Measurements from ENCODE around the gene TMX4. TPM values are rescaled to one million over a fixed set of nuclear protein-coding genes. Genes with fewer than 3 reads are reported as not detected.

The TMX4 gene
- total and polyA plus RNA-seq, 2 experiments from 2014 or later: 2.5 to 7.5 TPM

DNA sequence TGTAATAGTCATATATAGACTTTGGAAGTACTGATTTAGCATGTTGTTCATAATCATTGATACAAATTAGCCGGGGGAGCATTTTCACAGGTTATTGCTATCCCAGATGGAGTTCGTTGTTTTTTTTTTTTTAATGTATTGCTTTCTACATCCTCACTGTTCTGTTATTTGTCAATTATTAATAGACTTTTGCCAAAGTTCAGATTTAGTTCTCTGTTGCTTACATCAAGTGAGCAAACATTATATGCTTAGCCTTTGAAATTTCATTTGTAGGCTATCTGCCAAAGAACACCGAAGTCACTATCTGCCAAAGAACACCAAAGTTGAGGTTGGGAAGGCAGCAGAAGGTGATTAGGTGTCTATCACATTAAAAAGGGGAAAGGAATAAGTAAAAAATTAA lies 79.2 kb downstream of the TMX4 start, which contains the start of gene HAO1 (continued):
- TF ChIP-seq ZNF462 (CRISPR knock-in tag; IDR thresholded peaks at IDR 0.05) (no peak), EZH2 (IDR thresholded peaks at IDR 0.05; ENCODE audit: low read depth, unreplicated experiment) (no peak), CREB1 (CRISPR knock-in tag; IDR thresholded peaks at IDR 0.05; ENCODE audit: low read depth) (no peak), ZNF114 (CRISPR knock-in tag; IDR thresholded peaks at IDR 0.05) (no peak), STAT1 (IDR thresholded peaks at IDR 0.05; ENCODE audit: unreplicated experiment) (no peak)
- TF ChIP-seq, protein P1, sequence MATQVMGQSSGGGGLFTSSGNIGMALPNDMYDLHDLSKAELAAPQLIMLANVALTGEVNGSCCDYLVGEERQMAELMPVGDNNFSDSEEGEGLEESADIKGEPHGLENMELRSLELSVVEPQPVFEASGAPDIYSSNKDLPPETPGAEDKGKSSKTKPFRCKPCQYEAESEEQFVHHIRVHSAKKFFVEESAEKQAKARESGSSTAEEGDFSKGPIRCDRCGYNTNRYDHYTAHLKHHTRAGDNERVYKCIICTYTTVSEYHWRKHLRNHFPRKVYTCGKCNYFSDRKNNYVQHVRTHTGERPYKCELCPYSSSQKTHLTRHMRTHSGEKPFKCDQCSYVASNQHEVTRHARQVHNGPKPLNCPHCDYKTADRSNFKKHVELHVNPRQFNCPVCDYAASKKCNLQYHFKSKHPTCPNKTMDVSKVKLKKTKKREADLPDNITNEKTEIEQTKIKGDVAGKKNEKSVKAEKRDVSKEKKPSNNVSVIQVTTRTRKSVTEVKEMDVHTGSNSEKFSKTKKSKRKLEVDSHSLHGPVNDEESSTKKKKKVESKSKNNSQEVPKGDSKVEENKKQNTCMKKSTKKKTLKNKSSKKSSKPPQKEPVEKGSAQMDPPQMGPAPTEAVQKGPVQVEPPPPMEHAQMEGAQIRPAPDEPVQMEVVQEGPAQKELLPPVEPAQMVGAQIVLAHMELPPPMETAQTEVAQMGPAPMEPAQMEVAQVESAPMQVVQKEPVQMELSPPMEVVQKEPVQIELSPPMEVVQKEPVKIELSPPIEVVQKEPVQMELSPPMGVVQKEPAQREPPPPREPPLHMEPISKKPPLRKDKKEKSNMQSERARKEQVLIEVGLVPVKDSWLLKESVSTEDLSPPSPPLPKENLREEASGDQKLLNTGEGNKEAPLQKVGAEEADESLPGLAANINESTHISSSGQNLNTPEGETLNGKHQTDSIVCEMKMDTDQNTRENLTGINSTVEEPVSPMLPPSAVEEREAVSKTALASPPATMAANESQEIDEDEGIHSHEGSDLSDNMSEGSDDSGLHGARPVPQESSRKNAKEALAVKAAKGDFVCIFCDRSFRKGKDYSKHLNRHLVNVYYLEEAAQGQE (IDR thresholded peaks at IDR 0.05; ENCODE audit: unreplicated experiment): no peak

- Histone ChIP-seq H3K36me3 (ENCODE audit: insufficient read depth) (no peaks in the 10 kb centered on the region), H3K4me1 (ENCODE audit: insufficient read depth) (no peaks in the 10 kb centered on the region), H3K79me2 (replicated peaks; ENCODE audit: insufficient read depth) (no peaks in the 10 kb centered on the region), H3K27me3 (ENCODE audit: insufficient read depth) (no peaks in the 10 kb centered on the region), H3F3A (replicated peaks; ENCODE audit: low read depth) (no peaks in the 10 kb centered on the region), H2AFZ (no peak overlapping the region), H3K27ac (ENCODE audit: low read depth) (no peak overlapping the region), H4K20me1 (replicated peaks; ENCODE audit: insufficient read depth) (no peaks in the 10 kb centered on the region), H3K9me2 (ENCODE audit: insufficient read depth) (no peaks in the 10 kb centered on the region), H3K4me3 (no peak overlapping the region), H3K4me2 (no peak overlapping the region)
- peaks cover 3% of the 10 kb centered on the region; the same call in 1 of the 3 replicates for H3K4me1 Mint-ChIP-seq
- peaks cover 3% of the 10 kb centered on the region for H3K27me3 Mint-ChIP-seq (ENCODE audit: insufficient read depth, low read depth, poor library complexity)
- no peak for ATAC-seq
- no peak overlapping the region for H3K27ac Mint-ChIP-seq
- DNase-seq (ENCODE audit: low spot score): no peak
- H3K4me3 Mint-ChIP-seq: no peak overlapping the region
- peaks cover 10% of the 10 kb centered on the region; the same call in 2 of the 3 replicates for H3K36me3 Mint-ChIP-seq (ENCODE audit: low read depth)
- peaks cover 23% of the 10 kb centered on the region for H3K9me3 Mint-ChIP-seq
- TF ChIP-seq ZNF462 (CRISPR knock-in tag; IDR thresholded peaks at IDR 0.05) (no peak), STAT1 (IDR thresholded peaks at IDR 0.05; ENCODE audit: unreplicated experiment) (no peak)
Measured at GRCh38 chr20:7939663-7940062, 79.9 kb downstream of the TMX4 start.

Measured in GM23338 (cell line).